Adrenal gland (tissue), 12 donors: ENCODE data around the gene LNPEP. TPM values are rescaled to one million over a fixed set of nuclear protein-coding genes. Genes with fewer than 3 reads are reported as not detected.

Experiments used
- DNase-seq, 7 donors: peaks; one replicate each; pipeline ENCODE4 v3.0.0-alpha.2; 2019 to 2020
- H3K27ac ChIP-seq, 5 donors: fragments of 200-600 bp; sonication (generic) in 4 of 5; 1 replicate in 3 of 5; 2 replicates in 2 of 5; pipeline versions ENCODE4 v1.5.1 to v1.8.0; 2016 to 2020; ENCODE audit warnings: mild to moderate bottlenecking in 1 of 5
- H3K27me3 ChIP-seq: fragments of 200-600 bp; 2 replicates; pipeline ENCODE4 v1.8.0; 2021
- H3K36me3 ChIP-seq, 2 donors: fragments of 200-600 bp; replicated peaks in 1 of 2; 1 replicate in 1 of 2; 2 replicates in 1 of 2; pipeline versions ENCODE4 v1.5.1 to v1.8.0; 2018 to 2022
- H3K4me1 ChIP-seq, 2 donors: fragments of 200-600 bp; replicated peaks in 1 of 2; 1 replicate in 1 of 2; 2 replicates in 1 of 2; pipeline versions ENCODE4 v1.5.1 to v1.8.0; 2018 to 2021
- H3K4me3 ChIP-seq, 4 donors: fragments of 200-600 bp; sonication (generic) in 3 of 4; one replicate each; pipeline ENCODE4 v1.5.1; 2016 to 2018
- H3K9me3 ChIP-seq, 3 donors: fragments of 200-600 bp; sonication (generic) in 1 of 3; replicated peaks in 1 of 3; 1 replicate in 2 of 3; 2 replicates in 1 of 3; pipeline versions ENCODE4 v1.5.1 to v1.8.0; 2016 to 2021
- POLR2A ChIP-seq, 2 donors: fragments of 450-650 bp; IDR thresholded peaks; one replicate each; pipeline ENCODE4 v1.6.1; 2017; ENCODE audit warnings: antibody characterized with exemption in 2 of 2, mild to moderate bottlenecking in 2 of 2, moderate library complexity in 1 of 2
- WGBS, 4 donors: extraction: QIAGEN DNeasy Blood & Tissue Kit in 2 of 4; methylation state at CpG; one replicate each; pipeline versions ENCODE4 v1.1.5 to v1.1.7; 2013 to 2017; 5-methylcytosine and 5-hydroxymethylcytosine counted together
- intact Hi-C, 2 donors: fragments of 100-400 bp; cut with DNase I; formaldehyde crosslinking; loops; one replicate each; pipeline versions ENCODE4 v1.14.1 to v1.15.0; 2022 to 2023
- polyA plus RNA-seq, 3 donors: library from polyadenylated mRNA; stranded (reverse); fragments of 200-250 nt in 2 of 3; fragments of 350-450 nt in 1 of 3; fragmentation: Illumina TruSeq in 1 of 3; extraction: RNeasy Lipid Tissue Mini Kit (QIAGEN cat#74804) in 1 of 3; gene quantifications; one replicate each; pipeline ENCODE4 v1.2.3, GENCODE V29; 2013 to 2014
- total RNA-seq, 9 donors: library from RNA; depleted of rRNA in 4 of 9; stranded (reverse); fragments of >200 nt in 4 of 9; fragments of 120-200 nt in 1 of 9; fragmentation: NEBNext Ultra II Directional in 1 of 9; extraction: Animal tissue kit (Norgen Biotek cat#: 25700) in 1 of 9; gene quantifications; one replicate each; pipeline versions ENCODE4 v1.1.0 to v1.2.4, GENCODE V29; 2013 to 2023
- TF ChIP-seq, protein P1 (sequence below), 6 experiments: fragments of 450-650 bp in 4 of 6; fragments of 200-600 bp in 2 of 6; sonication (generic) in 1 of 6; IDR thresholded peaks; 1 replicate in 5 of 6; 2 replicates in 1 of 6; pipeline versions ENCODE4 v1.5.1 to v1.8.0; 2016 to 2021; ENCODE audit warnings: antibody characterized with exemption in 6 of 6, mild to moderate bottlenecking in 2 of 6, moderate library complexity in 1 of 6
- donor health status: healthy with polysubstance abuse.
- donor health status: Bipolar disorder and iron deficiency.
- donor health status: DM: yes; HTN: yes; CAD: no.
- donor health status: DM: no; HTN: no; CAD: no.
- donor health status: DM: no; HTN: no; CAD: no.
- donor health status: DM: yes; HTN: yes; CAD: no.

Gene LNPEP
- total and polyA plus RNA-seq, 12 donors: 2.3 to 35.4 (median 20.8) TPM

DNA sequence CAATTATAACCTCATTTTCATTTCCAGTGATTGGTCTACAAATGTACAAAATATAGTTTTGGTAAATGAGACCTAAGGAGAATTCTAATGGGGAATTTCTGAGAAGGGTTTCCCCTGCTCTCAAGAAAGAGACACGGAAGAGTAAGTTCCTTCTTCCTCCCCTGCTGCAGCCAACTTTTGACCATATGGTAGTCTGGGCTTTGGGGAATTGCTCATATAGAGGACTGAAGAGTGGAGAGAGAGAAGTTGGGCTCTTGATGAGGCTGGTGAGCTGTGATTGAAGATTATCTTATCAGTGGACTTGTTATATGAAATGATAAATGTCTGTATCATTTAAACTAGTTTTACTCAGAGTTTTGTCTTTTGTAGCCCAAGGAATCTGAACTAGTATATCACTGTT lies 4.3 kb upstream of the LNPEP start:
- Histone ChIP-seq H3K27me3 (no peaks in the 10 kb centered on the region), H3K27ac (no peak overlapping the region), H3K36me3 (no peaks in the 10 kb centered on the region), H3K9me3 (no peaks in the 10 kb centered on the region), H3K4me1 (peaks cover 10 to 19% of the 10 kb centered on the region in 2 donors), H3K4me3 (no peak overlapping the region)
- intact Hi-C loops: loop anchor here (10.0 kb wide), 2 partner anchors 57 to 63 kb away; partner anchors contain the start of gene ERAP2 (in 1 of the 2)
- TF ChIP-seq, protein P1, sequence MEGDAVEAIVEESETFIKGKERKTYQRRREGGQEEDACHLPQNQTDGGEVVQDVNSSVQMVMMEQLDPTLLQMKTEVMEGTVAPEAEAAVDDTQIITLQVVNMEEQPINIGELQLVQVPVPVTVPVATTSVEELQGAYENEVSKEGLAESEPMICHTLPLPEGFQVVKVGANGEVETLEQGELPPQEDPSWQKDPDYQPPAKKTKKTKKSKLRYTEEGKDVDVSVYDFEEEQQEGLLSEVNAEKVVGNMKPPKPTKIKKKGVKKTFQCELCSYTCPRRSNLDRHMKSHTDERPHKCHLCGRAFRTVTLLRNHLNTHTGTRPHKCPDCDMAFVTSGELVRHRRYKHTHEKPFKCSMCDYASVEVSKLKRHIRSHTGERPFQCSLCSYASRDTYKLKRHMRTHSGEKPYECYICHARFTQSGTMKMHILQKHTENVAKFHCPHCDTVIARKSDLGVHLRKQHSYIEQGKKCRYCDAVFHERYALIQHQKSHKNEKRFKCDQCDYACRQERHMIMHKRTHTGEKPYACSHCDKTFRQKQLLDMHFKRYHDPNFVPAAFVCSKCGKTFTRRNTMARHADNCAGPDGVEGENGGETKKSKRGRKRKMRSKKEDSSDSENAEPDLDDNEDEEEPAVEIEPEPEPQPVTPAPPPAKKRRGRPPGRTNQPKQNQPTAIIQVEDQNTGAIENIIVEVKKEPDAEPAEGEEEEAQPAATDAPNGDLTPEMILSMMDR (IDR thresholded peaks at IDR 0.05): no peak
- TF ChIP-seq POLR2A (IDR thresholded peaks at IDR 0.05): no peak
- DNase-seq: no peak
- WGBS, 4 donors: 78 to 100% (median 89%) methylated on average over 1 of the region's 1 CpG

DNA sequence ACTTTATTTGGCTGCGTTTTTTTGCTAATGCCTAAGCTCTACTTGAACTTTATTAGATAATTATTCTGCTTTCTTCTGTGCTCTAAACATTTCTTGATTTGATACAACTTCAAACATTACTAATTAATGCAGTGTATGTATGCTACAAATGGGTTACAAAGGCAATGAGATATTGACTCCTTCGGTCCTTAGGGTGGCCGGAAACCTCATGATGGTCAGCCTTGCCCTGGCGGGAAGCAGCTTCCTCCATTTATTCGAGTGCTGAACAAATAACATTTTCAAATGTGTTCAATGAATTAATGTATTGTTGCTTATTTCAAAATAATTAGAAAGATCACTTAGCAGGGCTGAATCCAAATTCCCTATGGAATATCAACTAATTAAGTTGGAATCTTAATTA lies 3.9 kb upstream of the LNPEP start:
- Histone ChIP-seq H3K4me3 (no peak overlapping the region), H3K36me3 (no peaks in the 10 kb centered on the region), H3K9me3 (no peaks in the 10 kb centered on the region), H3K27me3 (no peaks in the 10 kb centered on the region), H3K27ac (no peak overlapping the region), H3K4me1 (peaks cover 10 to 23% of the 10 kb centered on the region in 2 donors)
- TF ChIP-seq, protein P1 (IDR thresholded peaks at IDR 0.05): no peak
- TF ChIP-seq POLR2A (IDR thresholded peaks at IDR 0.05): no peak
- 79 to 95% (median 91%) methylated on average over 5 of the region's 5 CpGs for WGBS, 4 donors
- no peak for DNase-seq
- intact Hi-C loops: loop anchor here (10.0 kb wide), 2 partner anchors 57 to 63 kb away; partner anchors contain the start of gene ERAP2 (in 1 of the 2)

GRCh38 chr5:96933764-96934707 lies 1.8 kb upstream of the LNPEP start:
- Histone ChIP-seq H3K36me3 (no peaks in the 10 kb centered on the region), H3K9me3 (no peaks in the 10 kb centered on the region), H3K4me1 (peaks cover 23 to 42% of the 10 kb centered on the region in 2 donors), H3K4me3 (peak overlapping the region; percentile 9 to 87 (median 66)), H3K27me3 (no peaks in the 10 kb centered on the region), H3K27ac (peak overlapping the region; percentile 87 to 96 (median 91))
- DNase-seq: peak in 3 of 7 donors; percentile 18 to 34 (median 30)
- intact Hi-C loops: loop anchor here (10.0 kb wide), 2 partner anchors 59 to 61 kb away; partner anchors contain the start of gene ERAP2 (in 1 of the 2)
- 11 to 18% (median 16%) methylated on average over 13 of the region's 13 CpGs for WGBS, 4 donors
- TF ChIP-seq, protein P1 (IDR thresholded peaks at IDR 0.05): no peak
- no peak for TF ChIP-seq POLR2A (IDR thresholded peaks at IDR 0.05)
